K562 (cell line): ENCODE measurements around the gene NR1H3. TPM values are rescaled to one million over a fixed set of nuclear protein-coding genes. Genes with fewer than 3 reads are reported as not detected.
"Not testable (repeated sequence)": the region's sequence is repeated elsewhere in the genome, so short reads cannot be mapped to it uniquely, and the experiment has no call there.

Experiments used
- ATAC-seq: fragments of 200-7000 bp; cut with Tn5 transposase; 3 replicates; pipeline ENCODE4 v1.9.1; 2020; ENCODE audit warnings: moderate library complexity
- BruUV-seq: library from RNA; stranded (reverse); fragments of 400-500 nt; replicated peaks from 2 replicates; lab custom pipeline; 2021; lab: Mats Ljungman, UMichigan
- CTCF ChIA-PET: fragments of 300-600 bp; formaldehyde crosslinking; extraction: SDS; loops from one replicate; lab custom pipeline; 2021; ENCODE audit warnings: low intra/inter-chr PET ratio; lab: Yijun Ruan, JAX
- POLR2A ChIA-PET: fragments of 300-600, 350-650 bp; sonication (Branson Sonifier 250); formaldehyde crosslinking; extraction: SDS; loops from one replicate; lab custom pipeline; 2021; ENCODE audit warnings: antibody characterized with exemption, inconsistent platforms; lab: Yijun Ruan, JAX
- DNase-seq, 4 experiments: peaks; one replicate each; pipeline versions ENCODE4 v3.0.0 to v3.0.0-alpha.2; 2011 to 2018; ENCODE audit warnings: low spot score in 3 of 4, mixed read lengths in 3 of 4; ENCODE audit errors: extremely low read depth in 1 of 4
- FAIRE-seq: peaks from 2 replicates; lab custom pipeline; 2011; peaks lifted over from hg19 to GRCh38; lab: Jason Lieb, UNC
- H2AFZ ChIP-seq: 2 replicates; pipeline ENCODE4 v1.6.0; 2011; ENCODE audit warnings: low read depth, low read length, control low read depth, inconsistent platforms
- H3K27ac ChIP-seq: fragments of 200-600 bp; 3 replicates; pipeline ENCODE4 v1.8.0; 2011; ENCODE audit warnings: low read depth, mild to moderate bottlenecking, control low read depth, inconsistent platforms, low read length, moderate library complexity, mixed read lengths; ENCODE audit errors: extremely low read depth
- H3K27me3 ChIP-seq, 2 experiments: fragments of 300-600 bp in 1 of 2; 2 replicates in 1 of 2; 3 replicates in 1 of 2; pipeline versions ENCODE4 v1.6.0 to v1.8.0; 2011; ENCODE audit warnings: inconsistent platforms in 2 of 2, low read length in 2 of 2, mild to moderate bottlenecking in 1 of 2, mixed read lengths in 1 of 2, moderate library complexity in 1 of 2; ENCODE audit not compliant: control insufficient read depth in 2 of 2, insufficient read depth in 2 of 2
- H3K36me3 ChIP-seq: fragments of 300-600 bp; 3 replicates; pipeline ENCODE4 v1.8.0; 2011; ENCODE audit warnings: mild to moderate bottlenecking, low read length, inconsistent platforms; ENCODE audit not compliant: control insufficient read depth, insufficient read depth
- H3K4me1 ChIP-seq, 2 experiments: fragments of 200-600 bp in 1 of 2; replicated peaks in 1 of 2; 2 replicates in 1 of 2; 3 replicates in 1 of 2; pipeline versions ENCODE4 v1.5.1 to v1.8.0; 2011; ENCODE audit warnings: inconsistent platforms in 2 of 2, low read length in 2 of 2, mild to moderate bottlenecking in 1 of 2, mixed read lengths in 1 of 2, moderate library complexity in 1 of 2; ENCODE audit not compliant: control insufficient read depth in 2 of 2, insufficient read depth in 2 of 2
- H3K4me2 ChIP-seq: 2 replicates; pipeline ENCODE4 v1.6.1; 2011; ENCODE audit warnings: low read length, control low read depth, inconsistent platforms, mixed read lengths; ENCODE audit not compliant: insufficient read depth
- H3K4me3 ChIP-seq: fragments of 200-600 bp; sonication (generic), shearing (Covaris generic); 2 replicates; pipeline ENCODE4 v1.5.1; 2016; ENCODE audit warnings: control low read depth, inconsistent platforms
- H3K79me2 ChIP-seq: fragments of 200-600 bp; 3 replicates; pipeline ENCODE4 v1.8.0; 2011; ENCODE audit warnings: low read length, inconsistent platforms; ENCODE audit not compliant: control insufficient read depth, insufficient read depth
- H3K9ac ChIP-seq, 2 experiments: 2 replicates each; pipeline versions ENCODE4 v1.6.0 to v1.6.1; 2011; ENCODE audit warnings: low read depth in 2 of 2, low read length in 2 of 2, control low read depth in 1 of 2, inconsistent platforms in 1 of 2, mild to moderate bottlenecking in 1 of 2, mixed read lengths in 1 of 2; ENCODE audit not compliant: insufficient read depth in 1 of 2
- H3K9me1 ChIP-seq: one replicate; pipeline ENCODE4 v1.6.0; 2011; ENCODE audit warnings: inconsistent platforms, mild to moderate bottlenecking, low read length, moderate library complexity; ENCODE audit not compliant: control insufficient read depth, insufficient read depth
- H3K9me3 ChIP-seq: replicated peaks from 2 replicates; pipeline ENCODE4 v1.5.1; 2011; ENCODE audit warnings: low read depth, low read length, inconsistent platforms; ENCODE audit not compliant: control insufficient read depth, insufficient read depth
- H4K20me1 ChIP-seq: replicated peaks from 2 replicates; pipeline ENCODE4 v1.6.1; 2011; ENCODE audit warnings: low read length, inconsistent platforms, mixed read lengths; ENCODE audit not compliant: control insufficient read depth, insufficient read depth
- CEBPB ChIP-seq: fragments of 450-650 bp; IDR thresholded peaks from 2 replicates; pipeline ENCODE4 v1.6.1; 2016; ENCODE audit warnings: missing genetic modification characterization, missing compliant biosample characterization
- ZBTB33 ChIP-seq: sonication (generic); formaldehyde crosslinking; IDR thresholded peaks from 2 replicates; pipeline ENCODE4 v1.8.1; 2023; ENCODE audit warnings: mild to moderate bottlenecking, missing genetic modification reagents
- ZBTB34 ChIP-seq: fragments of 250-450 bp; sonication (Bioruptor Pico); IDR thresholded peaks from 2 replicates; pipeline ENCODE4 v1.8.0; 2021; ENCODE audit warnings: mild to moderate bottlenecking, moderate library complexity
- ZNF121 ChIP-seq: sonication (generic); formaldehyde crosslinking; conservative IDR thresholded peaks from 2 replicates; pipeline ENCODE4 v1.8.0; 2022; ENCODE audit warnings: missing genetic modification reagents
- WGBS: fragments of 100-300 bp; shearing (Covaris generic); methylation state at CpG from one replicate; pipeline ENCODE4 v1.1.6; 2016; ENCODE audit warnings: low coverage, mixed read lengths; ENCODE audit not compliant: insufficient coverage; ENCODE audit errors: missing lambda C conversion rate; 5-methylcytosine and 5-hydroxymethylcytosine counted together
- in situ Hi-C: fragments of 300-500 bp; cut with MboI; formaldehyde crosslinking; loops from 4 replicates; pipeline ENCODE4 v1.15.0; 2018; ENCODE audit warnings: inconsistent platforms, mixed read lengths
- intact Hi-C: fragments of 100-400 bp; cut with micrococcal nuclease; formaldehyde crosslinking; loops from 2 replicates; pipeline ENCODE4 v1.14.2; 2022
- polyA plus RNA-seq, 8 experiments: library from polyadenylated mRNA; depleted of rRNA in 4 of 8; stranded (reverse) in 5 of 8; unstranded in 3 of 8; fragments of >200 nt; fragmentation: Nextera tagmentation in 2 of 8; fragmentation: Illumina TruSeq in 1 of 8; extraction: Ambion mirVana in 2 of 8; extraction: Trizol in 1 of 8; gene quantifications; 2 replicates each; pipeline versions ENCODE4 v1.2.1 to v1.2.3, GENCODE V29; 2011 to 2014; ENCODE audit warnings: inconsistent platforms in 1 of 8, missing spikeins in 1 of 8
- total RNA-seq, 7 experiments: library from RNA; depleted of rRNA in 6 of 7; stranded (reverse); fragments of >200 nt in 6 of 7; fragmentation: Illumina TruSeq in 2 of 7; extraction: Trizol in 2 of 7; gene quantifications; 2 replicates each; pipeline versions ENCODE4 v1.2.1 to v1.2.3, GENCODE V29; 2011 to 2021; ENCODE audit warnings: low replicate concordance in 1 of 7

The NR1H3 gene
- total and polyA plus RNA-seq, 9 of the 15 experiments (the other 6 are each of a cell fraction or from before 2014, with no cell fraction given) = 8.2 to 26.0 (median 11.9) TPM

GRCh38 chr11:47257517-47258316 lies at the start of gene NR1H3 (continued):
- no peak for TF ChIP-seq ZBTB34

GRCh38 chr11:47208008-47208552 lies 49.7 kb upstream of the NR1H3 start:
- FAIRE-seq, H3K9me3 ChIP-seq, CTCF ChIA-PET, H3K4me1 ChIP-seq, H3K27ac ChIP-seq, H3K9me1 ChIP-seq, H3K4me3 ChIP-seq, H3K4me2 ChIP-seq, BruUV-seq, ATAC-seq, H2AFZ ChIP-seq, DNase-seq, intact Hi-C loops, in situ Hi-C loops, H3K9ac ChIP-seq, H3K27me3 ChIP-seq, H4K20me1 ChIP-seq, H3K79me2 ChIP-seq, H3K36me3 ChIP-seq: not testable (repeated sequence)
- 54% methylated on average over 10 of the region's 13 CpGs for WGBS
- POLR2A ChIA-PET = interaction anchor here (0.7 to 0.8 kb wide), 2 partner anchors 101 to 971 kb away, joined by 3 read pairs; no protein-coding TSS in a partner anchor
- TF ChIP-seq ZNF121 (CRISPR knock-in tag) = peak; percentile 31; the same call in 1 of the 2 replicates
- TF ChIP-seq CEBPB (tag) = peak; percentile 19; the same call in 1 of the 2 replicates
- TF ChIP-seq ZBTB33 (CRISPR knock-in tag) = 0 out of 2 replicates have a peak, but pooled peaks have one; percentile 28
